Heart left ventricle (tissue), 13 donors: ENCODE data around the gene BTRC.

Experiments
- POLR2A ChIP-seq, 2 donors: fragments of 450-650 bp; IDR thresholded peaks; one replicate each; pipeline ENCODE4 v1.6.1; 2017; ENCODE audit warnings: antibody characterized with exemption in 2 of 2, mild to moderate bottlenecking in 2 of 2, moderate library complexity in 2 of 2
- TF ChIP-seq, protein P1 (sequence below), 12 donors: fragments of 200-600 bp; sonication (generic) in 4 of 12; IDR thresholded peaks; one replicate each; pipeline versions ENCODE4 v1.5.0 to v1.8.0; 2018 to 2022; ENCODE audit warnings: antibody characterized with exemption in 12 of 12, mild to moderate bottlenecking in 5 of 12
- donor health status: ischemic (EF 13 %, LVEDD 7.1; RV severe dilation, severe dysfunction).
- donor health status: DM: no; HTN: yes; CAD: no.
- donor health status: DM: no; HTN: no; CAD: no.
- donor health status: ischemic (EF 25% LVEDD 6.9; RV normal size, moderate dysfunction).
- donor health status: ischemic (EF 25% LVEDD 5.7; RV mildly dilated, moderate dysfunction).
- donor health status: ischemic (EF 35%, LVEDD 5.7; RV mildly dilated, moderate dysfunction).
- donor health status: nonischemic (EF 11% LVEDD 7.7; RV severe dilation, severe dysfunction).
- donor health status: DM: yes; HTN: yes; CAD: no.
- donor health status: PGD.
- donor health status: ischemic (EF 29% LVEDD 5.4; RV normal size, mild dysfunction).
- donor health status: nonischemic (EF 23%, LVEDD 6.1; RV moderate dilation, normal function).

DNA sequence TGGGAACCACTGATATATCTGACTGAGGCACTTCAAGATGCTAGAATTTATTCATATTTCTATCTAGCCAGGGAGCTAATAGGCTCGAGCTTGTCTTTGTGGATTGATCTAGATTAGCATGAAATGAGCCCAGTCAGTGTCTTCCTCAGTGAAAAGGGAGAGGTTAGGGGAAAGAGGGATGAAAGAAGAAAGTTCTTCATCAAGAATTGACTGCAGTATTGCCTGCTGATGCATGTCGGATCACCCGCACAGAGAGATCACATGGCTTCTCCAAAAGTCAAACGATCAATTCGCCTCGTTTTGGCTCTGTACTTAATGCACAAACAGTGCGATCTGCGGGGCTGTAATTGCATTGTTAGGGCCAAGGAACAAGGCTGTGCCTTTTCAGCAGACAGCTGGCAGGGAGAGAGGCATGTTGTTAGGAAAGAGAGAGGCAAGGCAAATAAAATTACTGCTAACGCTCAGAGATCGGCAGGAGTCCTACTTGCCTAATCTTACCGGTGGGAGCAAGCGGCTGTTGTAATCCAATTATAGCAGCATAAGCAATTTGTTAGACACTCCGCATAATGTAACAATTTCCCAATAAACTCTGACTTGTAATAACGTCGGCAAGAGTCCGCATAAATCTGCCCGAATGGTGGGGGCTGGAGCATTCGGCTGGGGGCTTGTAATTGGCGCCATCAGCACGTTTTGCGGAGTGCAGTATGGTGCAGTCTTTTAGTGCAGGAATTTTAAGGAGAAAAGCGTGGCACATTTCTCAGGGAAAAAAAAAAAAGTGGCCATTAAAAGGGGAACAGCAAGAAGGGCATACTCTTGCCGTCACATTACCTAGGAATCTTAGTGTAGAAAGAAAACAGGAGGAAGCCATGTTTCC lies 132.0 kb downstream of the BTRC start:
- TF ChIP-seq, protein P1, sequence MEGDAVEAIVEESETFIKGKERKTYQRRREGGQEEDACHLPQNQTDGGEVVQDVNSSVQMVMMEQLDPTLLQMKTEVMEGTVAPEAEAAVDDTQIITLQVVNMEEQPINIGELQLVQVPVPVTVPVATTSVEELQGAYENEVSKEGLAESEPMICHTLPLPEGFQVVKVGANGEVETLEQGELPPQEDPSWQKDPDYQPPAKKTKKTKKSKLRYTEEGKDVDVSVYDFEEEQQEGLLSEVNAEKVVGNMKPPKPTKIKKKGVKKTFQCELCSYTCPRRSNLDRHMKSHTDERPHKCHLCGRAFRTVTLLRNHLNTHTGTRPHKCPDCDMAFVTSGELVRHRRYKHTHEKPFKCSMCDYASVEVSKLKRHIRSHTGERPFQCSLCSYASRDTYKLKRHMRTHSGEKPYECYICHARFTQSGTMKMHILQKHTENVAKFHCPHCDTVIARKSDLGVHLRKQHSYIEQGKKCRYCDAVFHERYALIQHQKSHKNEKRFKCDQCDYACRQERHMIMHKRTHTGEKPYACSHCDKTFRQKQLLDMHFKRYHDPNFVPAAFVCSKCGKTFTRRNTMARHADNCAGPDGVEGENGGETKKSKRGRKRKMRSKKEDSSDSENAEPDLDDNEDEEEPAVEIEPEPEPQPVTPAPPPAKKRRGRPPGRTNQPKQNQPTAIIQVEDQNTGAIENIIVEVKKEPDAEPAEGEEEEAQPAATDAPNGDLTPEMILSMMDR (IDR thresholded peaks at IDR 0.05) = no peak
- no peak for TF ChIP-seq POLR2A (IDR thresholded peaks at IDR 0.05)
